ENCODE measurements around the gene UGT1A8.

Gene UGT1A8

GRCh38 chr2:233795735-233796171 lies 178.3 kb downstream of the UGT1A8 start:
- Histone ChIP-seq H3K9me3 (ENCODE audit: insufficient read depth, low read length) (no peaks in the 10 kb centered on the region), H3K27me3 (ENCODE audit: insufficient read depth, insufficient read length) (peaks cover 6% of the 10 kb centered on the region), H3K36me3 (ENCODE audit: insufficient read depth, insufficient read length, low read length) (no peaks in the 10 kb centered on the region), H3K9ac (ENCODE audit: insufficient read length, low read depth) (no peak overlapping the region), H3K4me3 (ENCODE audit: insufficient read length, low read depth) (no peak overlapping the region), H3K4me1 (ENCODE audit: insufficient read depth, insufficient read length) (peaks cover 3% of the 10 kb centered on the region)
- no peak for DNase-seq (ENCODE audit: low read depth, low spot score)
- TF ChIP-seq ZNF274 (IDR thresholded peaks at IDR 0.05; ENCODE audit: low read depth, low read length) = no peak
- TF ChIP-seq SUZ12 (IDR thresholded peaks at IDR 0.05; ENCODE audit: extremely low read depth, insufficient read depth, insufficient read length) = no peak
- no peak for TF ChIP-seq YY1 (IDR thresholded peaks at IDR 0.05; ENCODE audit: insufficient read depth, insufficient read length)

GRCh38 chr2:233796254-233796653 lies 178.8 kb downstream of the UGT1A8 start:
- no peak overlapping the region for H3K4me3 ChIP-seq (ENCODE audit: insufficient read length, low read depth)
- H3K4me1 ChIP-seq (ENCODE audit: insufficient read depth, insufficient read length) = peaks cover 3% of the 10 kb centered on the region
- H3K9ac ChIP-seq (ENCODE audit: insufficient read length, low read depth) = no peak overlapping the region
- H3K27me3 ChIP-seq (ENCODE audit: insufficient read depth, insufficient read length) = peaks cover 3% of the 10 kb centered on the region
- TF ChIP-seq SUZ12 (IDR thresholded peaks at IDR 0.05; ENCODE audit: extremely low read depth, insufficient read depth, insufficient read length) = no peak
- TF ChIP-seq ZNF274 (IDR thresholded peaks at IDR 0.05; ENCODE audit: low read depth, low read length) = no peak
- no peak for TF ChIP-seq YY1 (IDR thresholded peaks at IDR 0.05; ENCODE audit: insufficient read depth, insufficient read length)
- no peaks in the 10 kb centered on the region for H3K36me3 ChIP-seq (ENCODE audit: insufficient read depth, insufficient read length, low read length)
- no peak for DNase-seq (ENCODE audit: low read depth, low spot score)
- H3K9me3 ChIP-seq (ENCODE audit: insufficient read depth, low read length) = no peaks in the 10 kb centered on the region

- TF ChIP-seq SUZ12 (IDR thresholded peaks at IDR 0.05; ENCODE audit: extremely low read depth, insufficient read depth, insufficient read length) (no peak), ZNF274 (IDR thresholded peaks at IDR 0.05; ENCODE audit: low read depth, low read length) (no peak), YY1 (IDR thresholded peaks at IDR 0.05; ENCODE audit: insufficient read depth, insufficient read length) (no peak)
- no peak overlapping the region for H3K9ac ChIP-seq (ENCODE audit: insufficient read length, low read depth)
- no peak for DNase-seq (ENCODE audit: low read depth, low spot score)
- peaks cover 3% of the 10 kb centered on the region for H3K4me1 ChIP-seq (ENCODE audit: insufficient read depth, insufficient read length)
- H3K9me3 ChIP-seq (ENCODE audit: insufficient read depth, low read length) = no peaks in the 10 kb centered on the region
- no peaks in the 10 kb centered on the region for H3K27me3 ChIP-seq (ENCODE audit: insufficient read depth, insufficient read length)
- no peak overlapping the region for H3K4me3 ChIP-seq (ENCODE audit: insufficient read length, low read depth)
- H3K36me3 ChIP-seq (ENCODE audit: insufficient read depth, insufficient read length, low read length) = no peaks in the 10 kb centered on the region
Observed at GRCh38 chr2:233798335-233799086, 181.1 kb downstream of the UGT1A8 start.

- H3K36me3 ChIP-seq (ENCODE audit: insufficient read depth, insufficient read length, low read length) = no peaks in the 10 kb centered on the region
- H3K9ac ChIP-seq (ENCODE audit: insufficient read length, low read depth) = no peak overlapping the region
- no peaks in the 10 kb centered on the region for H3K9me3 ChIP-seq (ENCODE audit: insufficient read depth, low read length)
- no peak for TF ChIP-seq ZNF274 (IDR thresholded peaks at IDR 0.05; ENCODE audit: low read depth, low read length)
- no peak for TF ChIP-seq YY1 (IDR thresholded peaks at IDR 0.05; ENCODE audit: insufficient read depth, insufficient read length)
- no peak for TF ChIP-seq SUZ12 (IDR thresholded peaks at IDR 0.05; ENCODE audit: extremely low read depth, insufficient read depth, insufficient read length)
- H3K27me3 ChIP-seq (ENCODE audit: insufficient read depth, insufficient read length) = peaks cover 2% of the 10 kb centered on the region
- H3K4me1 ChIP-seq (ENCODE audit: insufficient read depth, insufficient read length) = peaks cover 3% of the 10 kb centered on the region
- H3K4me3 ChIP-seq (ENCODE audit: insufficient read length, low read depth) = no peak overlapping the region
- no peak for DNase-seq (ENCODE audit: low read depth, low spot score)
Observed at GRCh38 chr2:233799087-233799665, 181.7 kb downstream of the UGT1A8 start.

GRCh38 chr2:233799716-233800115 lies 182.3 kb downstream of the UGT1A8 start:
- Histone ChIP-seq H3K27me3 (ENCODE audit: insufficient read depth, insufficient read length) (peaks cover 4% of the 10 kb centered on the region), H3K36me3 (ENCODE audit: insufficient read depth, insufficient read length, low read length) (no peaks in the 10 kb centered on the region), H3K9me3 (ENCODE audit: insufficient read depth, low read length) (no peaks in the 10 kb centered on the region), H3K4me1 (ENCODE audit: insufficient read depth, insufficient read length) (peaks cover 3% of the 10 kb centered on the region), H3K9ac (ENCODE audit: insufficient read length, low read depth) (no peak overlapping the region), H3K4me3 (ENCODE audit: insufficient read length, low read depth) (no peak overlapping the region)
- TF ChIP-seq ZNF274 (IDR thresholded peaks at IDR 0.05; ENCODE audit: low read depth, low read length) = no peak
- TF ChIP-seq YY1 (IDR thresholded peaks at IDR 0.05; ENCODE audit: insufficient read depth, insufficient read length) = no peak
- TF ChIP-seq SUZ12 (IDR thresholded peaks at IDR 0.05; ENCODE audit: extremely low read depth, insufficient read depth, insufficient read length) = no peak
- no peak for DNase-seq (ENCODE audit: low read depth, low spot score)

- no peak for TF ChIP-seq YY1 (IDR thresholded peaks at IDR 0.05; ENCODE audit: insufficient read depth, insufficient read length)
- TF ChIP-seq ZNF274 (IDR thresholded peaks at IDR 0.05; ENCODE audit: low read depth, low read length) = no peak
- DNase-seq (ENCODE audit: low read depth, low spot score) = no peak
- Histone ChIP-seq H3K36me3 (ENCODE audit: insufficient read depth, insufficient read length, low read length) (no peaks in the 10 kb centered on the region), H3K4me1 (ENCODE audit: insufficient read depth, insufficient read length) (peaks cover 3% of the 10 kb centered on the region), H3K9ac (ENCODE audit: insufficient read length, low read depth) (no peak overlapping the region), H3K9me3 (ENCODE audit: insufficient read depth, low read length) (no peaks in the 10 kb centered on the region), H3K4me3 (ENCODE audit: insufficient read length, low read depth) (no peak overlapping the region), H3K27me3 (ENCODE audit: insufficient read depth, insufficient read length) (peaks cover 4% of the 10 kb centered on the region)
Observed at GRCh38 chr2:233800208-233800607, 182.8 kb downstream of the UGT1A8 start.

GRCh38 chr2:233801357-233802131 lies 184.1 kb downstream of the UGT1A8 start:
- Histone ChIP-seq H3K9ac (ENCODE audit: insufficient read length, low read depth) (no peak overlapping the region), H3K9me3 (ENCODE audit: insufficient read depth, low read length) (no peaks in the 10 kb centered on the region; the same call in 1 of the 2 replicates), H3K4me3 (ENCODE audit: insufficient read length, low read depth) (no peak overlapping the region), H3K4me1 (ENCODE audit: insufficient read depth, insufficient read length) (peaks cover 3% of the 10 kb centered on the region), H3K36me3 (ENCODE audit: insufficient read depth, insufficient read length, low read length) (no peaks in the 10 kb centered on the region), H3K27me3 (ENCODE audit: insufficient read depth, insufficient read length) (peaks cover 4% of the 10 kb centered on the region)
- DNase-seq (ENCODE audit: low read depth, low spot score) = no peak
- no peak for TF ChIP-seq ZNF274 (IDR thresholded peaks at IDR 0.05; ENCODE audit: low read depth, low read length)
- TF ChIP-seq YY1 (IDR thresholded peaks at IDR 0.05; ENCODE audit: insufficient read depth, insufficient read length) = no peak
- TF ChIP-seq SUZ12 (IDR thresholded peaks at IDR 0.05; ENCODE audit: extremely low read depth, insufficient read depth, insufficient read length) = no peak

All from NT2/D1 (cell line).